ENCODE results near the gene INSYN2B. TPM values are rescaled to one million over a fixed set of nuclear protein-coding genes. Genes with fewer than 3 reads are reported as not detected.

Gene INSYN2B
- total and polyA plus RNA-seq, 10 donors, result 0.09 to 5.5 (median 1.1) TPM

GRCh38 chr5:169988206-169988605 lies 7.9 kb upstream of the INSYN2B start:
- H3K4me3 ChIP-seq, result no peak overlapping the region
- WGBS, 5 donors, result 77 to 87% (median 83%) methylated on average over 4 of the region's 4 CpGs
- no peaks in the 10 kb centered on the region for H3K4me1 ChIP-seq
- H3K27ac ChIP-seq, result no peak overlapping the region
- intact Hi-C loops (cut with DNase I; ENCODE audit: low total_unique reads), result no loop called here
- H3K36me3 ChIP-seq, result peaks cover 0 to 100% (median 52%) of the 10 kb centered on the region in 6 donors
- DNase-seq, result no peak
- TF ChIP-seq POLR2A (IDR thresholded peaks at IDR 0.05) (no peak), POLR2AphosphoS5 (IDR thresholded peaks at IDR 0.05) (no peak), CTCF (IDR thresholded peaks at IDR 0.05 in 8 of 11, conservative IDR thresholded peaks at IDR 0.05 in 3 of 11) (no peak)
- no peaks in the 10 kb centered on the region for H3K9me3 ChIP-seq
- no peaks in the 10 kb centered on the region for H3K27me3 ChIP-seq (replicated peaks in 1 of 7)

- TF ChIP-seq POLR2A (IDR thresholded peaks at IDR 0.05), result no peak
- TF ChIP-seq CTCF (IDR thresholded peaks at IDR 0.05 in 8 of 11, conservative IDR thresholded peaks at IDR 0.05 in 3 of 11), result no peak
- TF ChIP-seq POLR2AphosphoS5 (IDR thresholded peaks at IDR 0.05), result no peak
- H3K9me3 ChIP-seq, result no peaks in the 10 kb centered on the region
- WGBS, 5 donors, result 61 to 76% (median 67%) methylated on average over 3 of the region's 3 CpGs
- peaks cover 0 to 52% (median 20%) of the 10 kb centered on the region in 6 donors for H3K36me3 ChIP-seq
- peaks cover 0 to 16% (median 7%) of the 10 kb centered on the region in 6 donors for H3K4me1 ChIP-seq
- no peak overlapping the region for H3K27ac ChIP-seq
- H3K4me3 ChIP-seq, result peak overlapping the region in 7 of 8 donors; percentile 3 to 42 (median 22)
- DNase-seq, result no peak
- intact Hi-C loops (cut with DNase I; ENCODE audit: low total_unique reads), result loop anchor here (5.0 kb wide), 1 partner anchor 278 kb away; no protein-coding TSS in a partner anchor
- no peaks in the 10 kb centered on the region for H3K27me3 ChIP-seq (replicated peaks in 1 of 7)
Measured at GRCh38 chr5:169979871-169980270, 424 bp downstream of the INSYN2B start.

- TF ChIP-seq POLR2AphosphoS5 (IDR thresholded peaks at IDR 0.05) (no peak), POLR2A (IDR thresholded peaks at IDR 0.05) (no peak), CTCF (IDR thresholded peaks at IDR 0.05 in 8 of 11, conservative IDR thresholded peaks at IDR 0.05 in 3 of 11) (no peak)
- Histone ChIP-seq H3K27ac (no peak overlapping the region), H3K27me3 (replicated peaks in 1 of 7) (no peaks in the 10 kb centered on the region), H3K4me3 (no peak overlapping the region), H3K36me3 (peaks cover 0 to 50% (median 11%) of the 10 kb centered on the region in 6 donors), H3K9me3 (no peaks in the 10 kb centered on the region), H3K4me1 (peaks cover 0 to 16% (median 7%) of the 10 kb centered on the region in 6 donors)
- no peak for DNase-seq
- WGBS, 5 donors, result 74 to 91% (median 78%) methylated on average over 7 of the region's 7 CpGs
- intact Hi-C loops (cut with DNase I; ENCODE audit: low total_unique reads), result no loop called here
Measured at GRCh38 chr5:169978714-169979113, 1.6 kb downstream of the INSYN2B start.

GRCh38 chr5:169974121-169974770 lies 6.0 kb downstream of the INSYN2B start:
- Histone ChIP-seq H3K27me3 (replicated peaks in 1 of 7) (no peaks in the 10 kb centered on the region), H3K9me3 (no peaks in the 10 kb centered on the region), H3K36me3 (peaks cover 0 to 48% (median 0%) of the 10 kb centered on the region in 6 donors), H3K4me1 (peaks cover 0 to 17% (median 11%) of the 10 kb centered on the region in 6 donors), H3K27ac (no peak overlapping the region), H3K4me3 (no peak overlapping the region)
- WGBS, 5 donors, result 72 to 94% (median 79%) methylated on average over 6 of the region's 6 CpGs
- intact Hi-C loops (cut with DNase I; ENCODE audit: low total_unique reads), result no loop called here
- DNase-seq, result no peak
- TF ChIP-seq POLR2A (IDR thresholded peaks at IDR 0.05), result no peak
- no peak for TF ChIP-seq POLR2AphosphoS5 (IDR thresholded peaks at IDR 0.05)
- TF ChIP-seq CTCF (IDR thresholded peaks at IDR 0.05 in 8 of 11, conservative IDR thresholded peaks at IDR 0.05 in 3 of 11), result no peak

Measured in spleen (tissue), 11 donors.